Epithelial cell of esophagus (primary cell): ENCODE data around the gene YBX2.

Experiments
- DNase-seq: peaks from one replicate; pipeline ENCODE4 v3.0.0; 2010; ENCODE audit warnings: low read depth
- H3K4me3 ChIP-seq: 2 replicates; pipeline ENCODE4 v1.5.1; 2011; ENCODE audit warnings: mild to moderate bottlenecking, low read length, control low read depth
- TF ChIP-seq, protein P1 (sequence below): IDR thresholded peaks from 2 replicates; pipeline ENCODE4 v1.5.1; 2011; ENCODE audit warnings: low read depth, mild to moderate bottlenecking, low read length, control low read depth, inconsistent platforms; ENCODE audit not compliant: insufficient read depth; ENCODE audit errors: missing control alignments

Gene YBX2

DNA sequence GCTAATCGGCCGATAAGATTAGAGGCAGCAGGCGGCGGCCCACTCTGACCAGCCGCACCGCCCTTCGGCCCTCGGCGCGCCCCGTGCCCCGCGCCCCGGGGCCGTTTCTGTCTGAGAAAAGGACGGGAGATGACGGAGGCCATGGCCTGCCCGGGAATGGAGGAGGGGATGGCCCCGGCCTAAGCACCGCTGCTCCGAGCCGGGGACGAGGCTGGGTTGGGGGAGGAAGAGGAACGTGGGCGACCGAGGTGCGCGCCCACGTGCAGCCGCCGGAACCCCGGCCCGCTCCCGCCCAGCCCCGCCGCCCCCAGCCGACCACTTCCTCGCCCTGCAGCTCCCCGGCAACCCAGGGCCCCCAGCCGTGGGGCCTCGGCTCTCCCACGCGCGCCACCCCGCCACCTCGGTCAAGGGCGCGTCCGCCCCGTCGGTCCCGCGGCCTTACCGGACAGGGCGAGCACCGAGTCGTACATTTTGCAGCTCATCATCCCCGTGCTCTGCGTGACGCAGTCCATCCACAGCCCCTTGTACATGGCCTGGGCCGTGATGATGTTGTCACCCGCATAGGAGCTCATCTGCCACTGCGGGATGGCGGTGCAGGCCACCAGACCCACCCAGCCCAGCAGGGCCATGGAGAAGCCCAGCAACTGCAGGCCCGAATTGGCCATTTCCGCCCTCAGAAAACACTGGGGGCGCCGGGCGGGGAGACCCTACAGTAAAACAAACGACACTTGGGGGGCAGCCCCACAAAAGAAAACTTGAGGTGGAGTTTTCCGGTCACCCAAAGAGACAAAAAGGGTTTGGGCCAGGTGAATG lies 32.9 kb downstream of the YBX2 start:
- TF ChIP-seq, protein P1, sequence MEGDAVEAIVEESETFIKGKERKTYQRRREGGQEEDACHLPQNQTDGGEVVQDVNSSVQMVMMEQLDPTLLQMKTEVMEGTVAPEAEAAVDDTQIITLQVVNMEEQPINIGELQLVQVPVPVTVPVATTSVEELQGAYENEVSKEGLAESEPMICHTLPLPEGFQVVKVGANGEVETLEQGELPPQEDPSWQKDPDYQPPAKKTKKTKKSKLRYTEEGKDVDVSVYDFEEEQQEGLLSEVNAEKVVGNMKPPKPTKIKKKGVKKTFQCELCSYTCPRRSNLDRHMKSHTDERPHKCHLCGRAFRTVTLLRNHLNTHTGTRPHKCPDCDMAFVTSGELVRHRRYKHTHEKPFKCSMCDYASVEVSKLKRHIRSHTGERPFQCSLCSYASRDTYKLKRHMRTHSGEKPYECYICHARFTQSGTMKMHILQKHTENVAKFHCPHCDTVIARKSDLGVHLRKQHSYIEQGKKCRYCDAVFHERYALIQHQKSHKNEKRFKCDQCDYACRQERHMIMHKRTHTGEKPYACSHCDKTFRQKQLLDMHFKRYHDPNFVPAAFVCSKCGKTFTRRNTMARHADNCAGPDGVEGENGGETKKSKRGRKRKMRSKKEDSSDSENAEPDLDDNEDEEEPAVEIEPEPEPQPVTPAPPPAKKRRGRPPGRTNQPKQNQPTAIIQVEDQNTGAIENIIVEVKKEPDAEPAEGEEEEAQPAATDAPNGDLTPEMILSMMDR, result no peak
- no peak for DNase-seq
- H3K4me3 ChIP-seq, result peak overlapping the region; percentile 55

DNA sequence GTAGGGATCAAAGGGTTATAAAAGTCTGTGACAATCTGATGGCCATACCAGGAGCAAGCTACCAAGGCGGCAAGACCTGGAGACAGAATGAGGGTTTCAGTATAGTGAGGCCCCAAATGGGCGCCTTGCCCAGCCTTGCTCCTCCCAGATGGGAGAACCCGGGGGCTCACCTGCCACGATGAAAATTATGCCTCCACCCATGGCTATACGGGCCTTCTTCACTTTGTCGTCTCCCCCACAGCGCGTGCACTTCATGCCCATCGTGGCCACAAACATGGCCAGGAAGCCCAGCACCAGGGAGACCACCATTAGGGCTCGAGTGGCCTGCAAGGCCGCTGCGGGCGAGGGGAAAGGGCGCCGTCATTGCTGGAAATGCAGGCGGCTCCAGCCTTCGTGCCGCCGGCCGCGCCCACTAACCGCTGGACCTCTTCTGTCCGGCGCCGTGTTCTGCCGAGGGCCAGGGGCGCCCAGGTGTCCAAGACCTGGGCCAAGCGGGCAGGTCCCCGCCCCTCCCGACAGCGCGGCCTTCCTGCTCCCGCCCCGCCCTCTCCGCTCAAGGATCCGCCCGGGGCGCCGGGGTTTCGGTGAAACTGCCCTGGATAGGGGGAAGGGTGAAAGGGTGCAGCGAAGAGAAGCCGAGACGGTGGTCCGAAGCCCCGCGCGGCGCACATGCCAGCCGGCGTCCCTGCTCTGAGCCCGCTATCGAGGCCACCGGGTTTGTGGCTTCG lies 33.6 kb downstream of the YBX2 start:
- H3K4me3 ChIP-seq, result peak overlapping the region; percentile 55
- peak; percentile 66 for DNase-seq
- TF ChIP-seq, protein P1, result no peak

DNA sequence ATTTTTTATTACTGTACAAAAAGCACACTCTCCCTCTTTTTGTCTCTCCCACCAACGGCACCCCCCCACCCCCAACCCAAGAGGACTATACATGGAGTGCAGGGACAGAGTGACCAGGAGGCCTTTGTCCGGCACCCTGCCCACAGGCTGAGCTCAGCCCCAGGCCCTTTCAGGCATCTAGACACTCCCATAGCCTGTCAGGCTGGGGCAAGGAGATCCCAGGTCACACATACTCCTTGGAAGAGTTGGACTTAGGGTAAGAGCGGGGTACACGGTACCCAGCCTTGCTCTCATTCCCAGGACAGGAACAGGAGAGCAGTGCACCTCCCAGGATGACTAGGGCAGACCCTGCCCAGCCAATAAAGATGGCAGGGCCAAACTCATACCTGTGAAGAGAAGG lies 34.3 kb downstream of the YBX2 start:
- TF ChIP-seq, protein P1, result no peak
- H3K4me3 ChIP-seq, result peak overlapping the region; percentile 55
- no peak for DNase-seq

DNA sequence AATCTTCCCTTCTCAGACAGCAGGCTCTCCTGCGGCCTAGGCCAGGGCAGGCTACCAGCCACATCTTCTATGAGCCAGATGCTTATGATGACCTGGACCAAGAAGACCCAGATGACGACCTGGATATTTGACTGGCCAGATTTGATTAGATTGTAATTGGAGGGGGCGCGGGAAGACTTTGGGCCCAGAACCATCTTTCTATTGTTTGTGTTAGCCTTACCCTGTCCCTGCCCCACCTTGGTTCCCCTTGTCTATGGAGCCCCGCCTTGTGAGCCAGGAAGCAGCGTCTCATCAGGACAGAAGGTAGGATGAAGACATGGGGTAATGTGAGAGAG lies 34.9 kb downstream of the YBX2 start:
- no peak overlapping the region for H3K4me3 ChIP-seq
- TF ChIP-seq, protein P1, result no peak

DNA sequence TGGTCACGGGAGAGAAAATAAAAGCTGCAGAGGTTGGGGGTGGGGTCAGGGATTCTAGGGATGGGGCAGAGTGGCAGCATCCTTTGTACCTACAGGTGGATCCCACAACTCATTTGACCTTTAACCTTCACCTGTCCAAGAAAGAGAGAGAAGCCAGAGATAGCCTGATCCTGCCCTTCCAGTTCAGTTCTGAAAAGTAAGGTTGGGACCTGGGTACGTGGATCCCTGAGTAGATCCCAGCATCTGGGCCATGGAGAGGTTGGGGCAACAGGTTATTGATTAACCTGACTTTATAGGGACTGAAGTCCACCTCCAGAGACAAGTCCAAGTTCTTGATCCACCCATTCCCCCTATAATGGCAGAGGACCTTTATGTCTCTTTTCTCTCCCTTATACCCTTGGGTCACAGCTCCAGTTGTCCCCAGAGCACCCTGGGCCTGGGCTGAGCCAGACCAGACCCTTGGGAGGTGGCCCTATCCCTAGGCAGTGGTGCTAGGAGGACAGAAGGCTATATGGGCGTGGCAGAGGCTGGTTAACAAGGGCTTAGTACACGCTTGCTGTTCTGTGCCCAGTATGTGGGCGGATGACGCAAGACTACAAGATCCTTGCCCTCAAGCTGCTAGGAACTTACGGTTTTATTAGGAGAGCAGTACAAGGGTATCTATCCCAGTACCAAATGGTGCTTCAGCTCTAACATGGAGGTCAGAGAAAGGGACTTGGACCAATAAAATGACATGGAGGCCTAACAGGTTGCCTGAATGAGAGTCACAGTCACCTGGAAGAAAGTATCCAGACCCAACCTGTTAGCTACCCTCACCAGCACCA lies 35.5 kb downstream of the YBX2 start:
- TF ChIP-seq, protein P1, result no peak
- peak; percentile 92 for DNase-seq

More for the DNA sequence above, 34.9 kb downstream of the YBX2 start:
- no peak for DNase-seq

DNA sequence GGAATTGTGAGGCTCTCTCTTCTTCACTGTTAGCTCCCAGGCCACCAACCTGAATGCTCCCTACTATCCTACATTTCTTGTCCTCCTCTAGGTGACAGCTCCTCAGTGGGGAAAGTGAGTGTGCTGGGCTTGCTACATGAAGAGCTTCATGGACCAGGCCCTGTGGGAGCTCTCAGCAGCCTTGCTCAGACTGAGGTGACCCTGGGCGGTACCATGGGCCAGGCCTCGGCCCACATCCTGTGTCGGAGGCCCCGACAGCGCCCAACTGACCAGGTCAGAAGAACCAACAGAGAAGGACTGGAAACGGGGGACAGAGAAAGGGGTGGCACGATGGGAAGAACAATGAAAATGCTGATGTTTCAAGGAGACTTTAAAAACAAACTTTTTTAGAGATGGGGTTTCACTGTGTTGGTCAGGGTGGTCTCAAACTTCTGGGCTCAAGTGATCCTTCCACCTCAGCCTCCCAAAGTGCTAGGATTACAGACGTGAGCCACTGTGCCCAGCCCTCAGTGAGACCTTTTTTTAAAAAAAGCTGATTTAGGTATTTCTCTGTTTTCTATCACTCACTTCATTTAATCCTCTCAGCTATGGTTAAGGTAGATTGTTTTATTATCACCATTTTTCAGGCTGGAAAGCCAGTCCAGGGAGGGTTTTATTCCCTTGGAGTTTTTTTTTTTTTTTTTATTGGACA lies 37.5 kb downstream of the YBX2 start:
- TF ChIP-seq, protein P1, result no peak
- DNase-seq, result no peak
- no peak overlapping the region for H3K4me3 ChIP-seq

More for the DNA sequence above, 35.5 kb downstream of the YBX2 start:
- no peak overlapping the region for H3K4me3 ChIP-seq
